Ishikawa (cell line): ENCODE data around the gene CACNA1G.
A peak's percentile ranks its signal among the peaks of the same experiment; 100 is the strongest.

Experiments
- CEBPB ChIP-seq: IDR thresholded peaks from 2 replicates; pipeline ENCODE4 v1.6.1; 2012
- CREB1 ChIP-seq: IDR thresholded peaks from 2 replicates; pipeline ENCODE4 v1.6.1; 2012; ENCODE audit warnings: low read depth
- EGR1 ChIP-seq: IDR thresholded peaks from 2 replicates; pipeline ENCODE4 v1.6.1; 2012
- EP300 ChIP-seq: IDR thresholded peaks from 2 replicates; pipeline ENCODE4 v1.6.1; 2012; ENCODE audit warnings: borderline replicate concordance
- FOXM1 ChIP-seq: IDR thresholded peaks from 2 replicates; pipeline ENCODE4 v1.6.1; 2012; ENCODE audit warnings: low read depth, borderline replicate concordance
- NFIC ChIP-seq: IDR thresholded peaks from 2 replicates; pipeline ENCODE4 v1.6.1; 2012
- RAD21 ChIP-seq: IDR thresholded peaks from 2 replicates; pipeline ENCODE4 v1.6.1; 2012; ENCODE audit warnings: low read depth
- TAF1 ChIP-seq: IDR thresholded peaks from 2 replicates; pipeline ENCODE4 v1.6.1; 2012; ENCODE audit warnings: low read depth, mild to moderate bottlenecking
- TCF12 ChIP-seq: IDR thresholded peaks from 2 replicates; pipeline ENCODE4 v1.6.1; 2012; ENCODE audit warnings: low read depth
- TEAD4 ChIP-seq: IDR thresholded peaks from 2 replicates; pipeline ENCODE4 v1.6.1; 2012
- YY1 ChIP-seq: IDR thresholded peaks from 2 replicates; pipeline ENCODE4 v1.6.1; 2012; ENCODE audit warnings: low read depth
- ZBTB7A ChIP-seq: IDR thresholded peaks from 2 replicates; pipeline ENCODE4 v1.6.1; 2012; ENCODE audit warnings: low read depth
- TF ChIP-seq, protein P1 (sequence below): IDR thresholded peaks from 2 replicates; pipeline ENCODE4 v1.6.1; 2012; ENCODE audit warnings: low read depth, mild to moderate bottlenecking
- TF ChIP-seq, protein P2 (sequence below): IDR thresholded peaks from 2 replicates; pipeline ENCODE4 v1.6.1; 2012
- TF ChIP-seq, protein P3 (sequence below): IDR thresholded peaks from 2 replicates; pipeline ENCODE4 v1.6.1; 2012

CACNA1G gene

DNA sequence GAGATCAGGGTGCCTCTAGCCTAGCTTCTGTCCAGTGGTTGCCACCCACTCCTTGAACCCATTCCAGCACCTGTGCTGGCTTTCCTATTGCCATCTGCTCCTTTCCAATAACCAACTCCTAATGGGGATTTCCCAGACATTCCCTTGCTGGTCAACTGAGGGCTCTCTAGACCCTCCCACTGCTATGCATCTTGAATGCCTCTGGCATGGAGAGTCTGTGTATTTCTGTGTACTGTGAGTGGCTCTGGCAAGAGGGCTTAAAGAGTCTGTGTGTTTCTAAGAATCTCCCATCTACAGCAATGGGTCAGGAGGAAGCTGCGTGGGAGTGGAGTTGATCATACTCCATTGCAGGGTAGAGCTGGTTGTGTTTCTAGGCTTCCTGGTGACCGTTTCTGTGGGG lies 39.0 kb upstream of the CACNA1G start:
- TF ChIP-seq FOXM1: no peak

DNA sequence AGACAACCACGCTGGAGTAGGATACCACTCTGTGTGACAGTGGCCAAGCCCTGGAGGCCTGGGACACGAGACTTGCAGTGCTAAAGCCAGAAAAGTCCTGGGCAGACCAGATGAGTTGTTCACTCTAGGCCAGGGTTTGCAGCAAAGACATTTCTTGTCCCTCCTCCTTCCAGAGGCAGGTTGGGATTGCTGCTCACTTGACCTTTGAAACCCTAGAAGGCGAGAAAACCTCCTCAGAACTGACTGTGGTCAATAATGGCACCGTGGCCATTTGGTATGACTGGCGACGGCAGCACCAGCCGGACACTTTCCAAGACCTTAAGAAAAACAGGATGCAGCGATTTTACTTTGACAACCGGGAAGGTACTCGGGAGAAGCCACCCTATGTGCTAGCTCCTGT lies 37.7 kb upstream of the CACNA1G start:
- no peak for TF ChIP-seq YY1
- no peak for TF ChIP-seq TCF12
- TF ChIP-seq RAD21: no peak
- TF ChIP-seq, protein P1, sequence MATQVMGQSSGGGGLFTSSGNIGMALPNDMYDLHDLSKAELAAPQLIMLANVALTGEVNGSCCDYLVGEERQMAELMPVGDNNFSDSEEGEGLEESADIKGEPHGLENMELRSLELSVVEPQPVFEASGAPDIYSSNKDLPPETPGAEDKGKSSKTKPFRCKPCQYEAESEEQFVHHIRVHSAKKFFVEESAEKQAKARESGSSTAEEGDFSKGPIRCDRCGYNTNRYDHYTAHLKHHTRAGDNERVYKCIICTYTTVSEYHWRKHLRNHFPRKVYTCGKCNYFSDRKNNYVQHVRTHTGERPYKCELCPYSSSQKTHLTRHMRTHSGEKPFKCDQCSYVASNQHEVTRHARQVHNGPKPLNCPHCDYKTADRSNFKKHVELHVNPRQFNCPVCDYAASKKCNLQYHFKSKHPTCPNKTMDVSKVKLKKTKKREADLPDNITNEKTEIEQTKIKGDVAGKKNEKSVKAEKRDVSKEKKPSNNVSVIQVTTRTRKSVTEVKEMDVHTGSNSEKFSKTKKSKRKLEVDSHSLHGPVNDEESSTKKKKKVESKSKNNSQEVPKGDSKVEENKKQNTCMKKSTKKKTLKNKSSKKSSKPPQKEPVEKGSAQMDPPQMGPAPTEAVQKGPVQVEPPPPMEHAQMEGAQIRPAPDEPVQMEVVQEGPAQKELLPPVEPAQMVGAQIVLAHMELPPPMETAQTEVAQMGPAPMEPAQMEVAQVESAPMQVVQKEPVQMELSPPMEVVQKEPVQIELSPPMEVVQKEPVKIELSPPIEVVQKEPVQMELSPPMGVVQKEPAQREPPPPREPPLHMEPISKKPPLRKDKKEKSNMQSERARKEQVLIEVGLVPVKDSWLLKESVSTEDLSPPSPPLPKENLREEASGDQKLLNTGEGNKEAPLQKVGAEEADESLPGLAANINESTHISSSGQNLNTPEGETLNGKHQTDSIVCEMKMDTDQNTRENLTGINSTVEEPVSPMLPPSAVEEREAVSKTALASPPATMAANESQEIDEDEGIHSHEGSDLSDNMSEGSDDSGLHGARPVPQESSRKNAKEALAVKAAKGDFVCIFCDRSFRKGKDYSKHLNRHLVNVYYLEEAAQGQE: no peak
- no peak for TF ChIP-seq EGR1
- TF ChIP-seq TAF1: no peak
- TF ChIP-seq NFIC: no peak
- no peak for TF ChIP-seq CREB1
- no peak for TF ChIP-seq CEBPB
- TF ChIP-seq EP300: no peak
- no peak for TF ChIP-seq TEAD4
- TF ChIP-seq, protein P2, sequence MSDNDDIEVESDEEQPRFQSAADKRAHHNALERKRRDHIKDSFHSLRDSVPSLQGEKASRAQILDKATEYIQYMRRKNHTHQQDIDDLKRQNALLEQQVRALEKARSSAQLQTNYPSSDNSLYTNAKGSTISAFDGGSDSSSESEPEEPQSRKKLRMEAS: no peak
- TF ChIP-seq ZBTB7A: no peak

DNA sequence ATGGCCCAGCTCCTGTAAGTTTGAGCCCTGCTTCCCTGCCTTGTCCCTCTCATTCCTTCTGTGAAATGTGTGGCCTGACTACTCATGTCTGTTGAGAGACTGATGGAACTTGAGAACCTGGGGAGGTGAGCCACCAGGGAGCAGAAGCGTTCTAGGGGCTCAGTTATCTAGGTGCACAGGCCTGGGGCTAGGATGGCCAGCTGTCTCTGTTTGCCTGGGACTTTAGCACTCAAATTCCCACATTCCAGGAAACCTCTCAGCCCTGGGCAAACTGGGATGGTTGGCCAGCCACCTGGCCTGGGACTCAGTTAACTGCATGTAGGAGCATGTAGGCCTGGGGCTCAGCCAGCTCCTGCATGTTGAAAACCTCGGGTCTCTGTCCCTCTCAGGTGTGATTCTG lies 37.3 kb upstream of the CACNA1G start:
- TF ChIP-seq CREB1 (no peak), TEAD4 (peak; percentile 31; the same call in 1 of the 2 replicates)
- TF ChIP-seq, protein P1: no peak

DNA sequence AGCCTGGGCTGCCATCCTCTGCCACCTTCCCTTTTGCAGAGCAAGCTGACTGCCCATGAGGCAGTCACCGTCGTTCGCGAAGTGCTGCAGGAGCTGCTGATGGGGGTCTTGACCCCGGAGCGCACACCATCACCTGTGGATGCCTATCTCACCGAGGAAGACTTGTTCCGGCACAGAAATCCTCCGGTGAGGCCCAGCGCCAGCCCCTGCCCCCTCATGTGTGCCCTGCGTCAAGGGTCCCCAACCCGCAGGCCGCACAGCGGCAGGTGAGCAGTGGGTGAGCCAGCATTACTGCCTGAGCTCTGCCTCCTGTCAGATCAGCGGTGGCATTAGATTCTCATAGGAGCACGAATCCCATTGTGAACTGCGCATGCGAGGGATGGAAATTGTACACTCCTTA lies 35.7 kb upstream of the CACNA1G start:
- TF ChIP-seq YY1 (no peak), EP300 (no peak)
- TF ChIP-seq, protein P2: no peak

DNA sequence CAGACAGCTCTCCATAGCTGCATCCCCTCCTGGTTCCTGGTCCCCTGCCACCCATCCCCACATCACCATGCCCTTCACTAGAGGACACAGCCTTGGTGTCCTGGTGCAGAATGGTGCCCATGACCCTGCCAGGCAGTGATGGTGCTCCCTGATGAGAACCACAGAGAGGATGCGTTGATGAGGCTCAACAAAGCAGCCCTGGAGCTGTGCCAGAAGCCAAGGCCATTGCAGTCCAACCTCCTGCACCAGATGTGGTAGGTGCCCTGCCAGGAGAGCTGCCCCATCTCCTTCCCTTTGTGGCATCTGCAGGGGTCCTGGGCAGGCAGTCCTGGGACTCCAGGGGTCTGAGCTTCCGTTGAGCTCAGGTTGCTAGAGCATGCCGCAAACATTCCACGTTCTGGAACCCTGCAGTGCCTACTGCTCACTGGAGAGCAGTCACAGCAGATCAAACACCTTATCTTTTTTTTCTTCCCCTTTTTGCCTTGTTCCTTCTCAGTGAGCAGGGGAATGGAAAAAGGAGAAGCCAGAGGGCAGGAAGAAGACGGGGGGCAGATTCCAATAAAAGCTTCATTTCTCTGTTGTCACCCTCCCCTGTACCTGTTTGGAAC lies 33.3 kb upstream of the CACNA1G start:
- TF ChIP-seq ZBTB7A (peak; percentile 79; the same call in 1 of the 2 replicates), TEAD4 (peak; percentile 92), CEBPB (no peak), EP300 (peak; percentile 91), YY1 (peak; percentile 51; the same call in 1 of the 2 replicates), EGR1 (no peak), FOXM1 (peak; percentile 55; the same call in 1 of the 2 replicates), RAD21 (peak; percentile 19; the same call in 1 of the 2 replicates), TCF12 (peak; percentile 89), NFIC (peak; percentile 84), TAF1 (no peak), CREB1 (no peak)
- TF ChIP-seq, protein P2: peak; percentile 33; the same call in 1 of the 2 replicates
- TF ChIP-seq, protein P3, sequence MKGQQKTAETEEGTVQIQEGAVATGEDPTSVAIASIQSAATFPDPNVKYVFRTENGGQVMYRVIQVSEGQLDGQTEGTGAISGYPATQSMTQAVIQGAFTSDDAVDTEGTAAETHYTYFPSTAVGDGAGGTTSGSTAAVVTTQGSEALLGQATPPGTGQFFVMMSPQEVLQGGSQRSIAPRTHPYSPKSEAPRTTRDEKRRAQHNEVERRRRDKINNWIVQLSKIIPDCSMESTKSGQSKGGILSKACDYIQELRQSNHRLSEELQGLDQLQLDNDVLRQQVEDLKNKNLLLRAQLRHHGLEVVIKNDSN: no peak

DNA sequence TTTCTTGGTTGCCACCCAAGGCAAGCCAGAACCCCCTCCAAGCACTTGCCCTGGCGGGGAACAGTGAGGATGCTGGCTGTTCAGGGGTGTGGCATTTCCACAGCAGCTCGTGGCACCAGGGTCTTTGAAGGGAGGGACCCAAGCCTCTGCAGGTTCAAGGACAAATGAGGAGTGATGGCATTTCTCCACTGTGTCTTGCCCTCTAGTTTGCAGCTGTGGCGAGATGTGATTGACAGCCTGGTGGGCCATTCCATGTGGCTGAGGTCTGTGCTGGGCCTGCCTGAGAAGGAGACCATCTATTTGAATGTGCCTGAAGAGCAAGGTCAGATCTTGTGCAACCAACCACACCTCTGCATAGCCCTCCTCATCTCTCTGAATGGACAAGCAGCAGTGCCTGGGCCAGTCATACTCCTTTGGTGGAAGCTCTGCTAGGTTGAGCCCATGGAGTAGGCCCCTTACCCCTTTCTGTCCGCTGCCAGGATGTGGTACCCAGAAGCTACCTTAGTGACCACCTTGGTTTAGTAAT lies 32.5 kb upstream of the CACNA1G start:
- TF ChIP-seq, protein P3: no peak
- TF ChIP-seq CEBPB (0 out of 2 replicates have a peak, but pooled peaks have one; percentile 27), NFIC (no peak), YY1 (no peak), TAF1 (no peak), RAD21 (no peak), ZBTB7A (no peak), CREB1 (no peak)
- TF ChIP-seq, protein P2: no peak
